Activated naive CD4-positive, alpha-beta T cell treated with anti-CD3 and anti-CD28 coated beads, Interleukin-2, amount 50 U/mL, for 16 hours (primary cell): ENCODE results near the gene IL26.

Source experiments
- DNase-seq: peaks from one replicate; pipeline ENCODE4 v3.0.0-alpha.2; 2020

Gene IL26

DNA sequence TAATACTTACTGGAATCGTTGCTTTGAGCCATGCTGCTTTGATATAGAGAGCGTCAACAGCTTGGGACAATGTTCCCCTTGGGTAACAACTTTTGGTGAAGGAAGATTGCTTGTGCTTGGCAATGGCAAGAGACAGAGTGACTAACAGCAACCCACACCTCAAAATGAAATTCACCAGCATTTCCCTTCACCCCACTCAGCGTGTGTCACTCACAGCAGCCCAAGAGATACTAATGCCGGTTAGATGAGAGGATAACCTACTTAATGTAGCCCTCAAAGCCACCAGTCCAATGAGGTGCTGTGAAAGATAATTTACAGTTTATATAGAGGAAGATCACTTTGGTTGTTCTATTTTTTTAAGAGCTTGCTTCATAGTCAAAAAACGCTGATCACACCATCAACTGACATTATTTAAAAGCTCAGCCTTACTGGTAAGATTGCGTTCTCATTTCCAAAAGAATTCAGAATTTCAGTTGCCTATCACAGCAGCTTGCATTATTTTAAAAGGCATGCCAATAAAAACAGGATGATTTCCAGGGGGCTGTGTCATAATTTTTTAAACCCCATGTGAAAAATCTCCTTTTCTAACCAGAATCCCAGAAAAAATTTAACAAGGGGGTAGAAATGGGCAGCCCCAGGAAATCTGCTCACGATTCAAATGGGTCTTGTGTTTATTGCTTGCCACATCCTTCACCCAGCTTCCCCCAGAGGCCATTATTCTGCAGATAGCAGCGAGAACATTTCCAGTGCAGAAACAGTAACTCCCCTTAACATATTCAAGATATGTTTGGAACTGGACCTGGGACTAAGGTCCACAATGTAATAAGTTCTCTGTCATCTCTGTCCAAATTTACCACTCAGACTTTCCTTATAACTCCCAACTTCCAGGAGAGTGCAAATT is at the start of gene IL26:
IL26 (minus strand) TSS at position 235 of the 901 bp plus-strand sequence; CDS start at position 181, 54 bp downstream.
- no peak for DNase-seq

- no peak for DNase-seq
These were observed 47.1 kb upstream of the IL26 start for GRCh38 chr12:68272732-68273131.

DNA sequence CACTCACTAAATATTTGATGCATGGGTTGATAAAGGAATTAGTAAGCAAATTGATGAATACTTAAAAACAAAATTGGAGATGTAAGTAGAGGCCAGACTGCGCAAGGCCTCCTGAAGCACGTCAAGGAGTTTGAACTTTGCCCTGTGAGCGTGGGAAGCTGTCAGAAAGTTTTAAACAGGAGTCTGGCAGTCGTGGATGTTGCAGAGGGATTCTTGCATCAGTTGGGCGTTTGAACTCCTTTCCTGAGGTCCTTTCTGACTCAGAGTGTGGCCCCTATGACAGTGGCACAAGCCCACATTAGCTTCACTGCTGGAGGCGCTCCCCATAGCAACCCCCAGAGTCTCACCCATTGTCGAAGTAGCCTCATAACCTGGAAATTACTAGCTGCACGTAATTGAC is 45.7 kb upstream of the IL26 start:
- DNase-seq = no peak

- no peak for DNase-seq
These were observed 44.7 kb upstream of the IL26 start for GRCh38 chr12:68270358-68270757.

DNA sequence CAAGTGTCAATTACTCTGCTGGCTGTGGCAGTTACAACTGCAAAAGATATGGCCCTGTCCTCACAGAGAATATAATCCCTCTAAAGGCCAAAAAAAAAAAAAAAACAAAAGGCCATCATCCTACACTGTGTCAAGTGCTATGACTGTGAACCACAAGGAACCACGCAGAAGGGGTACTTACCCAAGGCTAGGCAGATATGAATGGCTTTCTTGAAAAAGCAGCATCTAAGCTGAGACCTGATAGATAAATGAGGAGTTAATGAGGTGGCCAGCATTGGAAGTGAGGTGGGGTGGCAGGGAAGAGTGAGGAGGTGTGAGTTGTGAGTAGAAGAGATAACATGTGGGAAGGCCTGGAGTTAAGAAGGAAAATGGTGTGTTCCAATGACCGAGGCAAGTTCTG is 44.2 kb upstream of the IL26 start:
- no peak for DNase-seq

DNA sequence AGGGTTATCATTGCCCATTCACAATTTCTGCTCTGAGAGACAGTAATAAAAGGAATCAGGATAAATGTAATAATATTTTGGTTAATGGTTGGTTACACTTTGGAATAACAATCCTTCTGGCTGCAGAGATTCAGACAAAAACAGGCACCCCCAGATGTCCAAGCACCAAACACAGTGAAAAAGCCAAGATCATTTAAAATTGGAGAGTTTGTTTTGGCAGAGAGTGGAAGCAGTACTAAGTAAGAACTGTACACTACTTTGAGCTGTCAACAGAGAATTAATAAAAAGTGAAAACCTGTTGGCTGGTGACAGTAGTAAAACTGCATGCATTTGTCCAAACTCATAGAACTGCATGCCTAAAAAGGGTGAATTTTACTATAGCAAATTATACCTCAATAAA is 43.4 kb upstream of the IL26 start:
- DNase-seq = no peak

DNA sequence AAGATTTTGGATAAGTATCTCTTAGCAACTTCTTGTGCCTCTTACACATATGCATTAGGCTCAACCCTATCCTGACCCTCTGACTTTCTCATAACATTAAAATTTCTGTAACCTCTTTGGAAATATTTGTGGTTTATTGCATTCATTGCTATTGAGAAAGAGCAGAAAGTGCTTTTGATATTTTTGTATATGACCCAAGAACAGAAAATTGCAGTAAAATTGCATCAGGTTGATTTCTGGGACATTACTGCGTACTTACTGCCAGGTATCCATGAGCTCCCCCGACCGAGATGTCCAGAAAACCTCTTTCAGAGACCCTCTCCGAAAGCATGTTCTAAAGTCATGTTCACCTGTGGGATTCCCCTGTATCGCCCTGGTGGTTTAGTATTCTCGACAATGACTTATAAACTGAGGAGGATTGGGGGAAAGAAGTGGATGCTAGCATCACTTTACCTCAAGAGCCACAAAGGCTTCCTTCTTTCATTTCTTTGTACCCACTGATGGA is 42.3 kb upstream of the IL26 start:
- DNase-seq = no peak

DNA sequence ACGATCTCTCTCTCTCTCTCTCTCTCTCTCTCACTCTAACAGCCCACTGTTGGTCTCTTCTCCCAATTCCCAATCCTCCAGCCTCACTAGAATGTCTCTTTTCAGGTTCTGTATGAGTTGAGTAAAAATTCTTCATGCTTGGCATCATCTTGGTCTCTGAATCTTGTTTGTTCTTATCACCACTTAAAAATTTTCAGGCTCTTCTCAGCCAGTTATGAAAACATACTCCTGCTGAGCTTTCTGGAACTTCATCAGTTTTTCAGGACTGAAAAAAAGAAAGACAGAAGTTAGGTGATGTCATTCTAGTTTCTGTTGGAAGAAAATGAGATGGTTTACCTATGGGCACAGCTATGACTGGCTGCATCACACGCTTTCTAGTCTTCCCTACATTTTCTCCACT is 39.2 kb upstream of the IL26 start:
- no peak for DNase-seq

- DNase-seq = no peak
These were observed 38.7 kb upstream of the IL26 start for GRCh38 chr12:68264158-68264855.

DNA sequence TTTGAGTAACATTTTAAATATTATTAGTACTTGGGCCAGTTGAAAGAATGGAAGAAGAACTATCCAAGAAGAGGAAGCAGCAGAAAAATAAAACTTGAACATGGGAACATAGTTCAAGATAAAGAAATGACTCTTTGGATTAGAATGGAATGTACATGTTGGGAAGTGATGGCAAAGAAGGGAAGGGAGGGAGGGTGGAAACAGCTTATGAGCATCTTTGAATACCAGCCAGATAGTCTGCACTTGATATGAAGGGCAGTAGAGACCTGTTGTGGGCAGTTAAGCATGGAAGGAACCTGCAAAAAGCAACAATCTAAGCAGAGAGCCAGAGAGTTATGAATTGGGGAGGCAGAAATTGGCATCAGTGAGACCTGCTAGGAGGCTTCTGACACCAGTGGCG is 37.8 kb upstream of the IL26 start:
- no peak for DNase-seq

DNA sequence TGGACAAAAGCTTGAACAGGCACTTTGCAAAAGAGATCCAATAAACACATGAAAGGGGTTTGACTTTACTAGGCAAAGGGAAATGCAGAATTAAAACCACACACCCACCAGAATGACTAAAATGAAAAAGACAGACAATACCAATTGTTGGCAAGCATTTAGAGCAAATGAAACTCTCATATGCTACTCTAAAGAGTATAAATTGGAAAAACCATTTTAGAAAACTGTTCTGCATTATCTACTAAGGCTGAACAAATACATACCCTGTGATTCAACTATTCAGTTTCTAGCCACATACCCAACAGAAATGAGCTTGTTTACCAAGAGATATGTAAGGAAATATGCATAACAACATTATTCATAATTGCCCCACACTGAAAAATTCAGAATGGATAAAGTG is 36.3 kb upstream of the IL26 start:
- no peak for DNase-seq

DNA sequence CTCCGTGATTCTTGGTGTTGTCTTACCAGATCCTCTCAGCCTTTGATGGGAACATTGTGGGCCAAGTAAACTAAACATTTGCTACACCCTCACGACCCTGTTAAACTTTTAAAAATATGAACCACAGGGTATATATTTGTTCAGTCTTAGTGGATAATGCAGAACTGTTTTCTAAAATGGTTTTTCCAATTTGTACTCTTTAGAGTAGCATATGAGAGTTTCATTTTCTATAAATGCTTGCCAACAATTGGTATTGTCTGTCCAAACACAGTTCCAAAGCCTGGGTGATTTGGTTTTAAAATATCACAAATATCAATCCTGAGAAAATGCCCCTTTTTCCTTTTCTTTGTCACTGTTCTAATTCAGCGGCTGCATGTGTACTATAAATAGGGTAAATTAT is 34.5 kb upstream of the IL26 start:
- DNase-seq = no peak

DNA sequence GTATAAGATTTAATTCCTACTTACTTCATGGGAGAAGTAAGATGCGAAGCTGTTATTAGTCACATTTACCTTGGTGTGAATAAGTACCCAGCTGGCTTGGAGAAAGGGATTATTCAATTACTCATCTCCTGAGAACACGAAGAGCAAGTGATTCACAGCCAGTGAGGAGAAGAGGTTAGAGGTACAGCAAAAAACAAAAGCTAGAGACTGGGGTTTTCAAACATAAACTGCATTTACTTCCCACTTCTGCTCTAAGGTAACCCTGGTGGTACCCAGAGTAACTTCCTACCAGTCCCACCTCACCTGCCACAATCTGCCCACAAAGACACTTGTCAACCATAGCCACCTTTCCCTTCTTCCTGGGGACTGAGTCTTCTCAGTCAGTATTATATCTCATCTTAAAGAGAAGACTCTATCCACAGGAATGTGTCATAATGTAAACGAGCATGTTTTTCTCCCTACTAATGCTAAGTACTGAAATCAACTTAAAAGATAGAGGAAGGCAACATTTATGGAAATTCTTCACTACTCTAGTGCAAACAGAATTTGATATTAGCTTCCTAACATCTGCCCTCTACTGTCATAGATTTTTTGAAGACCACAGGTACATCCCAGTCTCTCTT is 33.8 kb upstream of the IL26 start:
- no peak for DNase-seq

- no peak for DNase-seq
These were observed 27.9 kb upstream of the IL26 start, which contains the start of gene IL22 for GRCh38 chr12:68253504-68253903. IL22 (minus strand) TSS chr12:68253604; CDS start chr12:68253448, 156 bp downstream.

DNA sequence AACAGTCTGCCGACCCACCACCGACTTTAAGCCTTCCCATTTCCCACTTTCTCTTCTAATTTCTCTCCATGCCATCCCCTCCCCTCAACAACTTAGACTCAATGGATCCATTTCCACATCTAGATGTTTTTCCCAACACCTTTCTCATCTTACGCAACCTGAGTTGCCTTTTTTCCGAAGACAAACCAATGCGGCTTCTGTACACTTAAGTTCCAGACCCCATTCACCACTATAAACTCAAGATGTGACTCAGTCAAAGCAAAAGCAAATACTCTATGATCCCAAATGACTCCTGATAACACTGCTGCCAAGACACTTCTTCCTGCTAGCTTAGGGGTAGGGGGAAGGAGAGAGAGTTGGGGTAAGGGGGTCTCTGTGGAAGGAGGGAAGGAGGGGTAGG is 26.5 kb upstream of the IL26 start:
- no peak for DNase-seq

GRCh38 chr12:68250454-68250853 is 24.8 kb upstream of the IL26 start:
- no peak for DNase-seq

DNA sequence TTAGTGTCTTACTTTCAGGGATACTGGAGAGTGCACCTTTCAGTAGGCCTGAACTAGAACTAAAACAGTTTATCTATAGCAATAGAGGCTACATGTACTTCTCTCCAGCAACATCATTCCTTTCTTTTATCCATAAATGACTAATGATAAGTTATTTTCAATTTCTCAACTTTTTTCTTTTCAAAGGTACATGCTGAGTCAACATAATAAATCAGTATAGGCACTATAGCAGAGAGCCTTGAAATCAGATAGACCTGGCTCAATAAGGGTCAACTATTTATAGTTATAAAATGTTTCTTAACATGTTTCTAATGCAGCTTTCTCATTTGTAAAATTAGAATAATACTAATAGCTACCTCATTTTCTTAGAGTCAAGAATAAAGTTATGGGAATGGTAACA is 22.2 kb upstream of the IL26 start:
- DNase-seq = no peak

GRCh38 chr12:68246350-68246749 is 20.7 kb upstream of the IL26 start:
- DNase-seq = no peak

DNA sequence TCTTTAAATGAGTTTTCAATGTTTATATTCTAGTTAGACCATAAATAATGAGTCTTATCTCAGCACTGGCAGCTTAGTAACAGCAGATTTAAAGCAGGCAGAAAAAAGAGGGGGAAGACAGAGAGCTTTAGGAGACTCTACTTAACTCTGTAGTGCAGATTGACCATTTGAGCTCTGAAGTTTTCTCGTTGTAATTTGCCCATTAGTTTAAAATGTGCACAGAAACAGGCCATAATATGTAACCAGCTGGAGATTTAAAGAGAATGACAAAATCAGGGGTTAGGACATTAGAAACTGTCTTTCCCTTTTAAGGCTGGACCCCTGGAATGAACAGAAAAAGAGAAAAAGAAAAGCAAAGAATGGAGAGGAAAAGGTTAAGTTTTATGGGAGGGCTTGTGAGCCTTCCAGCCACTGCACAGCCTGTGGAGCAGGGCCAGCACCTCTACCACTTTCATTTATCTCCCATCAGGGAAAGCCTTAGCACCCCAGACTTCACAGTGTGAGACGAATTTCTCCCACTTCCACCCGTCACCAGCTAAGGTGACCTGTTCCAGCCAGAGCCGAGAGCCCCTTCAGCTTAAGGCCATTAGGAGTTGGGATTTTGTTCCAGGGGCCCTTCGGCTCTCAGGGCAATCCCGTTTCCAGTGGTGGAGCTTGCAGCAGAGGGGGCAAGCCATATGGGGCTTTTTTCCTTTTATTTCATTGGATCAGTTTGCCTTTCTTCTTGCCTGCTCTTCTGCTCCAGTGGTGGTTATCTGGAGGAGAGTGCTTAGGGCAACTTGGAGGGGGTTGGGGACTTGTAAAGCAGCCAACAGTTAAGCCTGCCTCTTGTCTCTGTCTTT is 19.8 kb upstream of the IL26 start:
- DNase-seq = no peak

- no peak for DNase-seq
These were observed 17.2 kb upstream of the IL26 start for GRCh38 chr12:68242777-68243176.

DNA sequence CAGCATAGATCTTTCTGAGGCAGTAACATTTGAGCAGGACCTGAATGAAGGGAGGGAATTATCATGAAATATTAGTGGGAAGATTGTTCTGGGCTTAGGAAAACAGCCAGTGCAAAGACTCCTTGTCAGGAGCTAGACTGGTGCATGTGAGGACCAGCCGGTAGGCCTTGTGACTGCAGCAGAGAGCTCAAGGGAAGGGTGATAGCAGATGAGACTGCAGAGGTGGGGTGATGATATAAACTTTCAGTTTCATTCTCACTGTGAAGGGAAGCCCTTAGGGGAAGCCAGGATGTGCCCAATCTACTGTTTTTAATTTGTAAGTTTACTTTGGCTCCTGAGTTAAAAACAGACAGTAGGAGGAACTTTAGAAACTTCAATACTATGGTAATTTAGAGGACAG is 15.4 kb upstream of the IL26 start:
- DNase-seq = peak; percentile 55

GRCh38 chr12:68240079-68240478 is 14.5 kb upstream of the IL26 start:
- DNase-seq = no peak
